ENCODE data around the gene PIGR. TPM values are rescaled to one million over a fixed set of nuclear protein-coding genes. Genes with fewer than 3 reads are reported as not detected.
A peak's percentile ranks its signal among the peaks of the same experiment; 100 is the strongest.

Gene PIGR
- total RNA-seq, 2 experiments from 2014 or later = not detected

DNA sequence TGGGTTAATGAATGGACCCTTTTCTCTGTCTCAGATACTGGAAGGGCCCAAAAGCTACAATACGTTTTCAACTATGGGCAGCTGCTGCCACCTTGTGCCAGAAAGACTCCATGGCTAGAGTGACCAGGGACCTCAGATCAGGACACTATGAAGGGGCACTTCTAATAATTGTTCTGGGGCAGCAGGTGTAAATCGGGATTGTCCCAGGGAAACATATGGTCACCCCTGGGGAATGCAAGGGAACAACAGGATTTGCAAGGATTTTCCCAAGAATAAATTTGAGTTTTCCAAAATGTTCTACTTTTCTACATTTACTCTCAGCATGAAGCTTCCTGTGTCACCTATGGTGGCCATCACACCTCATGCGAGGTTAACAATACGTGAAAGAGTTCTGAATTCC, 36.0 kb upstream of the PIGR start:
- peak; percentile 48 to 77 (median 59) for DNase-seq
- H3K27me3 Mint-ChIP-seq = peaks cover 18% of the 10 kb centered on the region
- Histone ChIP-seq H3K9me3 (ENCODE audit: control insufficient read depth in 1 of 2, insufficient read depth in 1 of 2, low read length in 2 of 2) (no peaks in the 10 kb centered on the region), H3K27me3 (ENCODE audit: control insufficient read depth in 1 of 2, insufficient read depth in 2 of 2, low read length in 2 of 2) (peaks cover 6 to 12% of the 10 kb centered on the region in 2 experiments), H3K4me1 (ENCODE audit: insufficient read depth, low read length) (no peaks in the 10 kb centered on the region), H3K4me3 (ENCODE audit: low read length) (no peak overlapping the region), H3K27ac (ENCODE audit: low read depth in 1 of 2, low read length in 2 of 2) (no peak overlapping the region), H3K36me3 (ENCODE audit: insufficient read depth, low read length) (no peaks in the 10 kb centered on the region)
- H3K36me3 Mint-ChIP-seq (ENCODE audit: low read depth) = no peaks in the 10 kb centered on the region
- TF ChIP-seq, protein P1, sequence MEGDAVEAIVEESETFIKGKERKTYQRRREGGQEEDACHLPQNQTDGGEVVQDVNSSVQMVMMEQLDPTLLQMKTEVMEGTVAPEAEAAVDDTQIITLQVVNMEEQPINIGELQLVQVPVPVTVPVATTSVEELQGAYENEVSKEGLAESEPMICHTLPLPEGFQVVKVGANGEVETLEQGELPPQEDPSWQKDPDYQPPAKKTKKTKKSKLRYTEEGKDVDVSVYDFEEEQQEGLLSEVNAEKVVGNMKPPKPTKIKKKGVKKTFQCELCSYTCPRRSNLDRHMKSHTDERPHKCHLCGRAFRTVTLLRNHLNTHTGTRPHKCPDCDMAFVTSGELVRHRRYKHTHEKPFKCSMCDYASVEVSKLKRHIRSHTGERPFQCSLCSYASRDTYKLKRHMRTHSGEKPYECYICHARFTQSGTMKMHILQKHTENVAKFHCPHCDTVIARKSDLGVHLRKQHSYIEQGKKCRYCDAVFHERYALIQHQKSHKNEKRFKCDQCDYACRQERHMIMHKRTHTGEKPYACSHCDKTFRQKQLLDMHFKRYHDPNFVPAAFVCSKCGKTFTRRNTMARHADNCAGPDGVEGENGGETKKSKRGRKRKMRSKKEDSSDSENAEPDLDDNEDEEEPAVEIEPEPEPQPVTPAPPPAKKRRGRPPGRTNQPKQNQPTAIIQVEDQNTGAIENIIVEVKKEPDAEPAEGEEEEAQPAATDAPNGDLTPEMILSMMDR (IDR thresholded peaks at IDR 0.05) = peak; percentile 88
- ATAC-seq (ENCODE audit: poor library complexity) = peak; percentile 81
- H3K27ac Mint-ChIP-seq = no peak overlapping the region
- POLR2A ChIA-PET = interaction anchor here (0.6 to 2.3 kb wide), 14 partner anchors 43 to 318 kb away, joined by 3 to 16 read pairs (median 3); partner anchors contain the start of genes FCMR and IL20
- CTCF ChIA-PET = interaction anchor here (0.6 to 2.1 kb wide), 32 partner anchors 8 to 520 kb away, joined by 3 to 23 read pairs (median 4); partner anchors contain the start of genes DYRK3, EIF2D and IL20
- intact Hi-C loops (cut with DNase I, micrococcal nuclease) = loop anchor here (1.0 to 10.0 kb wide), 10 partner anchors 69 to 507 kb away; partner anchors contain the start of genes IL20 (in 2 of the 2) and IKBKE (in 1 of the 2)
- no peaks in the 10 kb centered on the region for H3K4me1 Mint-ChIP-seq (ENCODE audit: low read depth)
- no peak overlapping the region for H3K4me3 Mint-ChIP-seq
- no peaks in the 10 kb centered on the region for H3K9me3 Mint-ChIP-seq

DNA sequence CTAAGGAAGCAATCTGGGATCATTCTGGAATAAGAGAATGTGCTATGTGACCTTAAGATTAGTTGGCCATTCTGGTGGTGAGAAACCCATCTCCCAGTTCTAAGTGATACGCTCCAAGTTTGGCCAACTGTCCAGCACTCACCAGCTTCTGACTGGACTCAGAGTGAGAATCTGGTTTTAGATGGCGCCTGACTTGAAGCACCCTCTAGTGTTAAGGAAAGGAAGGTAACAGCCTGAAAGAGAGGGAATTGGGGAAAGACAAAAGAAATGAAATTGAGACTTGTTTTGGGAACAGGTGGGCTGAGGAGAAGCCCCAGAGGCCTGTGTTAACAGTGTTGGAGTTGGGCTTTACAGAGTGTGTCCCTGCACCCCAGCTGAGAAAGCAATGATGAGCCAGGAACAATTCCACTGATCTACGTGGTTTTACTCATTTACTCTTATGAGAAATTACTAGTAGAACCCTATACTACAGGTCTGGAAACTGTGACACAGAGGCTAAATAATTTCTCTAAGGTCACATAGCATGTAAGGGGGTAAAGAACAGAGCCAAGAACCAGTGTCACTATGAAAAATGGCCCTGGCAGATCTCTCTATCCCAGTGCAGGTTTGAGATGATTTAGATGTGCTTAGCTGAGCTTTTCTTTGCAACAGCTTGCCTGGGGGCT, 33.2 kb upstream of the PIGR start:
- ATAC-seq (ENCODE audit: poor library complexity) = no peak
- Mint-ChIP-seq H3K27ac (no peak overlapping the region), H3K4me1 (ENCODE audit: low read depth) (no peaks in the 10 kb centered on the region), H3K36me3 (ENCODE audit: low read depth) (no peaks in the 10 kb centered on the region), H3K9me3 (no peaks in the 10 kb centered on the region), H3K4me3 (no peak overlapping the region), H3K27me3 (peaks cover 11% of the 10 kb centered on the region)
- Histone ChIP-seq H3K9me3 (ENCODE audit: control insufficient read depth in 1 of 2, insufficient read depth in 1 of 2, low read length in 2 of 2) (no peaks in the 10 kb centered on the region), H3K27ac (ENCODE audit: low read depth in 1 of 2, low read length in 2 of 2) (no peak overlapping the region), H3K4me1 (ENCODE audit: insufficient read depth, low read length) (no peaks in the 10 kb centered on the region), H3K27me3 (ENCODE audit: control insufficient read depth in 1 of 2, insufficient read depth in 2 of 2, low read length in 2 of 2) (peaks cover 5 to 6% of the 10 kb centered on the region in 2 experiments), H3K4me3 (ENCODE audit: low read length) (no peak overlapping the region), H3K36me3 (ENCODE audit: insufficient read depth, low read length) (no peaks in the 10 kb centered on the region)
- TF ChIP-seq, protein P1 (IDR thresholded peaks at IDR 0.05) = peak; percentile 27
- POLR2A ChIA-PET = interaction anchor here (0.8 to 1.3 kb wide), 4 partner anchors 47 to 245 kb away, joined by 3 to 4 read pairs (median 4); partner anchors contain the start of gene FCMR
- CTCF ChIA-PET = interaction anchor here (1.8 kb wide), 1 partner anchor 244 kb away, joined by 6 read pairs; no protein-coding TSS in a partner anchor
- no peak for DNase-seq
- intact Hi-C loops (cut with DNase I, micrococcal nuclease) = loop anchor here (2.0 to 10.0 kb wide), 4 partner anchors 65 to 505 kb away; partner anchors contain the start of genes IKBKE (in 1 of the 2) and IL20 (in 1 of the 2)

DNA sequence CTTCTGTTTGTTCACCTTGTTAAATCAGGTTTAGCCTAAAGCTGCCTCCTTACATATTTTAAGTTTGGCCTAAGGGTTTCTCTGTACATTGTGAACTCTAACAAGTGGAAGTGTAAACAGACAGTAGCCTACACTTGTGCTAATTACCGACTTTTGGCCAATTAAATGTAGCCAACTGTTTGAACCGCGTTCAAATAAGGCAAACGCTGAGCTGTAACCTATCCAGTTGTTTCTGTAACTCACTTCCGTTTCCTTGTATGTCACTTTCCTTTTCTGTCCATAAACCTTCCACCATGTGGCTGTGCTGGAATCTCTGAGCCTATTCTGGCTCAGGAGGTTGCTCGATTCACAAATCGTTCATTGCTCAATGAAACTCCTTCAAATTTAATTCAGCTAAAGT, 32.0 kb upstream of the PIGR start:
- DNase-seq = no peak
- no peak for ATAC-seq (ENCODE audit: poor library complexity)
- Histone ChIP-seq H3K27me3 (ENCODE audit: control insufficient read depth in 1 of 2, insufficient read depth in 2 of 2, low read length in 2 of 2) (peaks cover 0 to under 1% of the 10 kb centered on the region in 2 experiments), H3K9me3 (ENCODE audit: control insufficient read depth in 1 of 2, insufficient read depth in 1 of 2, low read length in 2 of 2) (no peaks in the 10 kb centered on the region), H3K4me3 (ENCODE audit: low read length) (no peak overlapping the region), H3K27ac (ENCODE audit: low read depth in 1 of 2, low read length in 2 of 2) (no peak overlapping the region), H3K36me3 (ENCODE audit: insufficient read depth, low read length) (no peaks in the 10 kb centered on the region), H3K4me1 (ENCODE audit: insufficient read depth, low read length) (no peaks in the 10 kb centered on the region)
- POLR2A ChIA-PET = no interaction called here
- H3K27ac Mint-ChIP-seq = no peak overlapping the region
- CTCF ChIA-PET = no interaction called here
- H3K4me1 Mint-ChIP-seq (ENCODE audit: low read depth) = no peaks in the 10 kb centered on the region
- H3K27me3 Mint-ChIP-seq = peaks cover 5% of the 10 kb centered on the region
- no peaks in the 10 kb centered on the region for H3K9me3 Mint-ChIP-seq
- TF ChIP-seq, protein P1 (IDR thresholded peaks at IDR 0.05) = no peak
- no peak overlapping the region for H3K4me3 Mint-ChIP-seq
- intact Hi-C loops (cut with DNase I, micrococcal nuclease) = loop anchor here in 1 of 2 experiments (2.0 kb wide), 1 partner anchor 63 kb away; no protein-coding TSS in a partner anchor
- no peaks in the 10 kb centered on the region for H3K36me3 Mint-ChIP-seq (ENCODE audit: low read depth)

Data from CD4-positive, alpha-beta T cell (primary cell).